Activated CD8-positive, alpha-beta T cell treated with anti-CD3 and anti-CD28 coated beads for 36 hours (primary cell): ENCODE results near the gene C19orf18. TPM values are rescaled to one million over a fixed set of nuclear protein-coding genes. Genes with fewer than 3 reads are reported as not detected.

ENCODE experiments used
- ATAC-seq: fragments of 200-7000 bp; cut with Tn5 transposase; one replicate; pipeline ENCODE4 v1.10.0; 2021; ENCODE audit warnings: mild to moderate bottlenecking, moderate library complexity
- CTCF ChIA-PET: fragments of 350-600 bp; sonication (Branson Sonifier 250); formaldehyde crosslinking; loops from one replicate; lab custom pipeline; 2021; ENCODE audit warnings: antibody characterized with exemption; lab: Charles Lee
- POLR2A ChIA-PET: fragments of 350-600 bp; sonication (Branson Sonifier 250); formaldehyde crosslinking; loops from one replicate; lab custom pipeline; 2021; ENCODE audit warnings: antibody characterized with exemption; lab: Charles Lee
- DNase-seq: peaks from one replicate; pipeline ENCODE4 v3.0.0-alpha.2; 2020
- H3K27ac Mint-ChIP-seq: one replicate; pipeline ENCODE4 v1.8.0; 2021; ENCODE audit warnings: mild to moderate bottlenecking, mixed read lengths
- H3K27me3 Mint-ChIP-seq: one replicate; pipeline ENCODE4 v1.8.0; 2021; ENCODE audit warnings: mixed read lengths
- H3K36me3 Mint-ChIP-seq: one replicate; pipeline ENCODE4 v1.8.0; 2021; ENCODE audit warnings: low read depth, mixed read lengths
- H3K4me1 Mint-ChIP-seq: one replicate; pipeline ENCODE4 v1.8.0; 2021; ENCODE audit warnings: low read depth, mixed read lengths
- H3K4me3 Mint-ChIP-seq: one replicate; pipeline ENCODE4 v1.8.0; 2021; ENCODE audit warnings: mild to moderate bottlenecking, moderate library complexity, mixed read lengths
- H3K9me3 Mint-ChIP-seq: one replicate; pipeline ENCODE4 v1.8.0; 2021; ENCODE audit warnings: mixed read lengths
- intact Hi-C: fragments of 100-400 bp; cut with micrococcal nuclease; formaldehyde crosslinking; loops from one replicate; pipeline ENCODE4 v1.10.0; 2022
- total RNA-seq, 2 experiments: library from RNA; stranded (reverse); gene quantifications; one replicate each; pipeline ENCODE4 v1.2.3, GENCODE V29; 2021
- TF ChIP-seq, protein P1 (sequence below): fragments of 200-600 bp; IDR thresholded peaks from one replicate; pipeline ENCODE4 v1.8.0; 2022; ENCODE audit warnings: antibody characterized with exemption, mild to moderate bottlenecking

C19orf18 gene
- total RNA-seq, 2 experiments from 2014 or later = 0.29 to 0.34 TPM

DNA sequence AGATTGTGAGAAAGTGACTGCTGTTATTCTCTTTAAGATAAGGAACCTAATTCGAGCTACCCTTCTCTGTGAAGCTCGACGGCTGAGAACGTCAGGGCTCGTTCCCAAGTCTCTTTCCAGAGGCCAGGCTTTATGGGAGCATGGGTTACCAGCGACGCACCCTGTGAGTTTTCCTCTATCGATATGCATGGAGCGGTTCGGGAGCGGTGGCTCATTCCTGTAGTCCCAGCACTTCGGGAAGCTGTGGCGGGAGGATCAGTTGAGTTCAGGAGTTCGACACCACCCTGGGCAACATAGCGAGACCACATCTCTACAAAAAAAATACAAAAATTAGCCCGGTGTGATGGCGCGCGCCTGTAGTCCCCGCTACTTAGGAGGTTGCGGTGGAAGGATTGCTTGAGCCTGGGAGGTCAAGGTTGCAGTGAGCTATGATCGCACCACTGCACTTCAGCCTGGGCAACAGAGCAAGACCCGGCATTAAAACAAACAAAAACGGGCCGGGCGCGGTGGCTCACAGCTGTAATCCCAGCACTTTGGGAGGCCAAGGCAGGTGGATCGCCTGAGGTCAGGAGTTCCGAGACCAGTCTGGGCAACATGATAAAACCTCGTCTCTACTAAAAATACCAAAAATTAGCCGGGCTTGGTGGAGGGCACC is 29.0 kb upstream of the C19orf18 start:
- no peak for ATAC-seq
- Mint-ChIP-seq H3K4me1 (peaks cover 30% of the 10 kb centered on the region), H3K9me3 (peaks cover 53% of the 10 kb centered on the region)

DNA sequence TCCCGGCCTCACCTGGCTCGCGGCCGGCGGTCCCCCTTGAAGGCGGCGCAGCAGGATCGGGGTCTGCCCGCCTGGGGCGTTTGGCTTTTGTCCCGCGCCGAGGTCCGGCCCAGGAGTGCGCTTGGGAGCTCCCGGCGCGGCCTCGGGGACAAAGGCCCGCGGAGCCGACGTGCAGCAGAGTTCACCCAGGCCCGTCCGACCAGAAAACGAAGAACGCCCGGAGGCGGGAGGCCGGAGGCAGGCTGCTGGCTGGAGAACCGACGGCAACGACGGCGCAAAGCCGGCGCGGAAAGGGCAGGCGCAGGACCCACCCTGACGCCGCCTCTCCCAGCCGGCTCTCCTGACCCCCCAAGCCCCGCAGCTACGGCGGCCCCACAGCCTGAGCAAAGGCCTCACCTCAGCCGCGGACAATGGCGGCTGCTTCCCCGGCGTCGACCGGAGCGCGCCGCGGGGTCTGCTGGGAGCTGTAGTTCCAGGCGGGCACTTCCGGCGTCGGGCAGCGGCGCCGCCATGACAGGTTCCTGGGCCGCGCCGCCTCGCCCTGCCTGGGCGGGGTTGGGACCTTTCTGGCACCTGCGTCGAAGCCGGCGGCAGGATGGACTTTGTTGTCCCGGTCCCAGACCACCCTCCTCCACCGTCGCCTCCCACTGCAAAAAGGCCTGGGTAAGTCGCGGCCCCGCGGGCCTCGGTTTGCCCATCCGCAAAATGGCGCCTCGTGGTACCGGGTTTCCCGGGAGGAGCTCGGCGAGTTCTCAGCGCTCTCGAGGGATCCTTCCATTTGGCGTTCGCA is 28.2 kb upstream of the C19orf18 start, which contains the start of gene ZNF606:
TSS of gene ZNF606 (minus strand) at position 437 of the 790 bp plus-strand sequence. CDS start 1,501 bp downstream, outside the sequence.
- Mint-ChIP-seq H3K36me3 (peaks cover 93% of the 10 kb centered on the region), H3K4me1 (peaks cover 30% of the 10 kb centered on the region), H3K27ac (peak within 1 kb of the TSS; percentile 89), H3K4me3 (peak within 1 kb of the TSS; percentile 84), H3K27me3 (no peaks in the 10 kb centered on the region), H3K9me3 (peaks cover 48% of the 10 kb centered on the region)
- TF ChIP-seq, protein P1, sequence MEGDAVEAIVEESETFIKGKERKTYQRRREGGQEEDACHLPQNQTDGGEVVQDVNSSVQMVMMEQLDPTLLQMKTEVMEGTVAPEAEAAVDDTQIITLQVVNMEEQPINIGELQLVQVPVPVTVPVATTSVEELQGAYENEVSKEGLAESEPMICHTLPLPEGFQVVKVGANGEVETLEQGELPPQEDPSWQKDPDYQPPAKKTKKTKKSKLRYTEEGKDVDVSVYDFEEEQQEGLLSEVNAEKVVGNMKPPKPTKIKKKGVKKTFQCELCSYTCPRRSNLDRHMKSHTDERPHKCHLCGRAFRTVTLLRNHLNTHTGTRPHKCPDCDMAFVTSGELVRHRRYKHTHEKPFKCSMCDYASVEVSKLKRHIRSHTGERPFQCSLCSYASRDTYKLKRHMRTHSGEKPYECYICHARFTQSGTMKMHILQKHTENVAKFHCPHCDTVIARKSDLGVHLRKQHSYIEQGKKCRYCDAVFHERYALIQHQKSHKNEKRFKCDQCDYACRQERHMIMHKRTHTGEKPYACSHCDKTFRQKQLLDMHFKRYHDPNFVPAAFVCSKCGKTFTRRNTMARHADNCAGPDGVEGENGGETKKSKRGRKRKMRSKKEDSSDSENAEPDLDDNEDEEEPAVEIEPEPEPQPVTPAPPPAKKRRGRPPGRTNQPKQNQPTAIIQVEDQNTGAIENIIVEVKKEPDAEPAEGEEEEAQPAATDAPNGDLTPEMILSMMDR = no peak
- intact Hi-C loops = loop anchor here (10.0 kb wide), 1 partner anchor 48 kb away; no protein-coding TSS in a partner anchor
- ChIA-PET POLR2A (interaction anchor here (0.6 to 1.6 kb wide), 12 partner anchors 14 to 404 kb away, joined by 3 to 6 read pairs (median 3); partner anchors contain the start of gene ZNF135), CTCF (interaction anchor here (0.6 to 1.1 kb wide), 4 partner anchors 75 to 306 kb away, joined by 3 to 4 read pairs (median 3); no protein-coding TSS in a partner anchor)
- peak; percentile 98 for ATAC-seq
- peak; percentile 87 for DNase-seq

More for the DNA sequence above, 29.0 kb upstream of the C19orf18 start:
- intact Hi-C loops = loop anchor here (10.0 kb wide), 1 partner anchor 48 kb away; no protein-coding TSS in a partner anchor
- Mint-ChIP-seq H3K36me3 (peaks cover 87% of the 10 kb centered on the region), H3K27ac (peak overlapping the region; percentile 89), H3K27me3 (no peaks in the 10 kb centered on the region), H3K4me3 (peak overlapping the region; percentile 84)
- TF ChIP-seq, protein P1 = no peak
- ChIA-PET CTCF (interaction anchor here (1.0 to 1.9 kb wide), 3 partner anchors 19 to 306 kb away, joined by 3 to 4 read pairs (median 3); no protein-coding TSS in a partner anchor), POLR2A (interaction anchor here (0.6 to 1.6 kb wide), 7 partner anchors 17 to 404 kb away, joined by 3 to 6 read pairs (median 3); no protein-coding TSS in a partner anchor)
- DNase-seq = no peak

DNA sequence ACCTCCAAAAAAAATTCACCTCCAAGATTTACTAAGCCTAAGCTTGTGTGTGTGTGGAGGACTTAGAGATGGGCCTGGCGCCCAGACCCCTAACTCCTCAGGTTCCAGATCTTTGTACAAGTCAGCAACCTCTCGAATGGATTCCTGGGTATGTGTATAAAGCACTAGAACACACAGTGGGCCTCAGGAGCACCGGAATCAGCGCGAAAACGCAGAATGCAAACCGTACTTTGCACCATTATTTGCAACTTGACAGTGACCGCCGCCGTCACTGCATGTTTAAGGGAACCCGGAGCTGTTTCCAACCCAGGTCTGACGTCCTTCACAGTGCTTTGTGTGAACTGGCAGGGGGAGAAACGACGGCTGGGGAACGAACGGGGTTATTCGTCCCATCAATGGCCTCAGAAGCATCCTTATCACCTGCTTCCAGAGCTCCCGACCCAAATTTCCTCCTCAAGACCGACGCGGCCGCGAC is 27.6 kb upstream of the C19orf18 start:
- Mint-ChIP-seq H3K36me3 (peaks cover 93% of the 10 kb centered on the region), H3K9me3 (peaks cover 46% of the 10 kb centered on the region), H3K4me1 (peaks cover 30% of the 10 kb centered on the region), H3K4me3 (peak overlapping the region; percentile 84), H3K27ac (peak overlapping the region; percentile 89), H3K27me3 (no peaks in the 10 kb centered on the region)
- DNase-seq (peak; percentile 45), ATAC-seq (peak; percentile 6)
- intact Hi-C loops = loop anchor here (10.0 kb wide), 1 partner anchor 47 kb away; no protein-coding TSS in a partner anchor
- POLR2A ChIA-PET = interaction anchor here (0.6 to 1.6 kb wide), 7 partner anchors 13 to 212 kb away, joined by 3 to 6 read pairs (median 4); partner anchors contain the start of gene ZNF135
- TF ChIP-seq, protein P1 = no peak
- CTCF ChIA-PET = interaction anchor here (1.0 to 1.1 kb wide), 3 partner anchors 75 to 307 kb away, joined by 3 to 4 read pairs (median 3); no protein-coding TSS in a partner anchor

DNA sequence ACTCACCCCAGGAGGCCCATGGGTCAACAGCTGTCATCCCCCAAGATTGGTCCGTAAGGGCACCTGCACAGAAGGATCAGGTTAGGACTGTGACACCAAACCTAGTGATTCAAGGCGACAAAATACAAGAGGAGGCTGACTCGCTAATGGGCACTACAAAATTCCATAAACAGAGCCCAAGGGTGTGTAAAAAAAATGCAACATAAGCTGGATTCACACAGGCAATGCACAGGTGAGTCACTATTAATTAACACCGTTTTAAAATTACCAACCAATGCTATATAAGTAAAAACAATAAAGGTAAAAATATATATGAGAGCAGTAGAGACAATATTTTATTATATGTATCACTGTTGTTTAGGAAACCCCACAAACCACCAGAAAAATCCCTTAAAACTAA is 26.3 kb upstream of the C19orf18 start:
- no peak overlapping the region for H3K27ac Mint-ChIP-seq
- H3K4me3 Mint-ChIP-seq = peak overlapping the region; percentile 84
- POLR2A ChIA-PET = no interaction called here
- no peak for ATAC-seq
- DNase-seq = no peak
- intact Hi-C loops = loop anchor here (10.0 kb wide), 1 partner anchor 46 kb away; no protein-coding TSS in a partner anchor
- TF ChIP-seq, protein P1 = no peak
- CTCF ChIA-PET = interaction anchor here (1.2 kb wide), 1 partner anchor 155 kb away, joined by 3 read pairs; no protein-coding TSS in a partner anchor
- H3K27me3 Mint-ChIP-seq = no peaks in the 10 kb centered on the region
- H3K4me1 Mint-ChIP-seq = peaks cover 30% of the 10 kb centered on the region
- peaks cover 46% of the 10 kb centered on the region for H3K9me3 Mint-ChIP-seq
- H3K36me3 Mint-ChIP-seq = peaks cover 93% of the 10 kb centered on the region
